DOHH2 (cell line): Measurements from ENCODE around the gene WASHC2C.
"Not testable (repeated sequence)": the region's sequence is repeated elsewhere in the genome, so short reads cannot be mapped to it uniquely, and the experiment has no call there.

Source experiments
- CTCF ChIP-seq: fragments of 200-600 bp; sonication (generic); IDR thresholded peaks from one replicate; pipeline ENCODE4 v1.5.1; 2014; ENCODE audit warnings: antibody characterized with exemption, mild to moderate bottlenecking, low read depth, low read length; ENCODE audit not compliant: poor library complexity, severe bottlenecking
- EZH2phosphoT487 ChIP-seq: fragments of 200-600 bp; sonication (generic); IDR thresholded peaks from 2 replicates; pipeline ENCODE4 v1.6.1; 2017; ENCODE audit warnings: borderline replicate concordance, mild to moderate bottlenecking, antibody characterized with exemption, low read length, moderate library complexity, mixed read lengths

- not testable (repeated sequence) for TF ChIP-seq CTCF, EZH2phosphoT487
These were observed 15.8 kb upstream of the WASHC2C start for GRCh38 chr10:45711223-45711622.
